Endothelial cell of umbilical vein (primary cell): ENCODE results near the gene SPTBN4.

Experiments used
- EZH2 ChIP-seq: IDR thresholded peaks from 2 replicates; pipeline ENCODE4 v1.6.1; 2012; ENCODE audit warnings: borderline replicate concordance, low read depth, mild to moderate bottlenecking, moderate library complexity, low read length, inconsistent platforms; ENCODE audit not compliant: severe bottlenecking
- JUN ChIP-seq: IDR thresholded peaks from 2 replicates; pipeline ENCODE4 v1.6.1; 2011; ENCODE audit warnings: borderline replicate concordance, low read depth; ENCODE audit not compliant: insufficient read length, insufficient read depth
- POLR2A ChIP-seq: IDR thresholded peaks from 2 replicates; pipeline ENCODE4 v1.6.1; 2012; ENCODE audit warnings: low read depth, mild to moderate bottlenecking, control low read depth, low read length
- POLR2AphosphoS5 ChIP-seq: IDR thresholded peaks from 2 replicates; pipeline ENCODE4 v1.6.1; 2012; ENCODE audit warnings: low read depth, mild to moderate bottlenecking, control low read depth, low read length, moderate library complexity; ENCODE audit not compliant: insufficient read depth
- TF ChIP-seq, protein P1 (sequence below), 2 donors: IDR thresholded peaks; 1 replicate in 1 of 2; 2 replicates in 1 of 2; pipeline ENCODE4 v1.5.1; 2011; ENCODE audit warnings: low read length in 2 of 2, mild to moderate bottlenecking in 2 of 2, moderate library complexity in 2 of 2, control low read depth in 1 of 2, inconsistent platforms in 1 of 2, low read depth in 1 of 2; ENCODE audit not compliant: insufficient read depth in 1 of 2; ENCODE audit errors: extremely low read depth in 1 of 2
- TF ChIP-seq, protein P2 (sequence below): IDR thresholded peaks from 2 replicates; pipeline ENCODE4 v1.6.1; 2011; ENCODE audit not compliant: insufficient read depth, insufficient read length

DNA sequence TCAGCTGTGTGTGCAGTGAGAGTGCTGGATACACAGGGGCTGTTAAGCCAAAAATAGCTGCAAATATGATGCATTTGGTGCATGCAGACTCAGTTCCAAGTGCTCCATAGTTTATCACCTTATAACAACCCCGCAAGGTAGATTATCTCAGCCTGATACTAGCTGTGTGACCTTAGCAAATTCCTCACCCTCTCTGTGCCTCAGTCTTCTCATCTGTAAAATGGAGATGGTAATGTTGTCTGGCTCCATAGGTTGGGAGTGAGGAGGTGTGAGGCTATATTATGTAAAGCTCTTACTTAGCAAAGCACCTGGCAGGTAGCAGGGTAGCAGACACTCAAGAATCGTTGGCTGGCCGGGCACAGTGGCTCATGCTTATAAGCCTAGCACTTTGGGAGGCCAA is 86.0 kb downstream of the SPTBN4 start:
- TF ChIP-seq, protein P1, sequence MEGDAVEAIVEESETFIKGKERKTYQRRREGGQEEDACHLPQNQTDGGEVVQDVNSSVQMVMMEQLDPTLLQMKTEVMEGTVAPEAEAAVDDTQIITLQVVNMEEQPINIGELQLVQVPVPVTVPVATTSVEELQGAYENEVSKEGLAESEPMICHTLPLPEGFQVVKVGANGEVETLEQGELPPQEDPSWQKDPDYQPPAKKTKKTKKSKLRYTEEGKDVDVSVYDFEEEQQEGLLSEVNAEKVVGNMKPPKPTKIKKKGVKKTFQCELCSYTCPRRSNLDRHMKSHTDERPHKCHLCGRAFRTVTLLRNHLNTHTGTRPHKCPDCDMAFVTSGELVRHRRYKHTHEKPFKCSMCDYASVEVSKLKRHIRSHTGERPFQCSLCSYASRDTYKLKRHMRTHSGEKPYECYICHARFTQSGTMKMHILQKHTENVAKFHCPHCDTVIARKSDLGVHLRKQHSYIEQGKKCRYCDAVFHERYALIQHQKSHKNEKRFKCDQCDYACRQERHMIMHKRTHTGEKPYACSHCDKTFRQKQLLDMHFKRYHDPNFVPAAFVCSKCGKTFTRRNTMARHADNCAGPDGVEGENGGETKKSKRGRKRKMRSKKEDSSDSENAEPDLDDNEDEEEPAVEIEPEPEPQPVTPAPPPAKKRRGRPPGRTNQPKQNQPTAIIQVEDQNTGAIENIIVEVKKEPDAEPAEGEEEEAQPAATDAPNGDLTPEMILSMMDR (IDR thresholded peaks at IDR 0.05; ENCODE audit: extremely low read depth in 1 of 2, insufficient read depth in 1 of 2, low read depth in 1 of 2, low read length in 2 of 2): no peak
- TF ChIP-seq EZH2 (no peak), POLR2A (no peak), POLR2AphosphoS5 (no peak), JUN (no peak)
- TF ChIP-seq, protein P2, sequence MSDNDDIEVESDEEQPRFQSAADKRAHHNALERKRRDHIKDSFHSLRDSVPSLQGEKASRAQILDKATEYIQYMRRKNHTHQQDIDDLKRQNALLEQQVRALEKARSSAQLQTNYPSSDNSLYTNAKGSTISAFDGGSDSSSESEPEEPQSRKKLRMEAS: no peak
